Measurements from ENCODE around the gene RBM33. TPM values are rescaled to one million over a fixed set of nuclear protein-coding genes. Genes with fewer than 3 reads are reported as not detected.
A peak's percentile ranks its signal among the peaks of the same experiment; 100 is the strongest.

Gene RBM33
- total RNA-seq, 1 donor from 2014 or later = 50.5 TPM

GRCh38 chr7:155809332-155809946 lies 165.0 kb downstream of the RBM33 start:
- peaks cover 11% of the 10 kb centered on the region for H4K20me1 ChIP-seq (ENCODE audit: insufficient read depth, low read length)
- H3K27ac ChIP-seq (ENCODE audit: low read depth, low read length) = no peak overlapping the region
- Mint-ChIP-seq H3K36me3 (ENCODE audit: low read depth, unreplicated experiment) (no peaks in the 10 kb centered on the region), H3K4me1 (ENCODE audit: low read depth, unreplicated experiment) (peaks cover 11% of the 10 kb centered on the region), H3K9me3 (ENCODE audit: unreplicated experiment) (peaks cover 3% of the 10 kb centered on the region), H3K27me3 (ENCODE audit: low read depth, unreplicated experiment) (peaks cover 60% of the 10 kb centered on the region), H3K4me3 (ENCODE audit: unreplicated experiment) (peak overlapping the region; percentile 82), H3K27ac (ENCODE audit: unreplicated experiment) (peak overlapping the region; percentile 47)
- no peak overlapping the region for H2AFZ ChIP-seq (ENCODE audit: low read depth, low read length)
- no peaks in the 10 kb centered on the region for H3K9me3 ChIP-seq (ENCODE audit: insufficient read depth, low read depth, low read length)
- no peak overlapping the region for H3K4me3 ChIP-seq (ENCODE audit: insufficient read depth, low read depth, low read length)
- H3K4me1 ChIP-seq (ENCODE audit: insufficient read depth, low read length) = peaks cover 19% of the 10 kb centered on the region
- H3K4me2 ChIP-seq (ENCODE audit: low read length) = peak overlapping the region; percentile 67
- DNase-seq (ENCODE audit: low read depth) (no peak), FAIRE-seq (no peak)
- H3K79me2 ChIP-seq (ENCODE audit: insufficient read depth, low read length) = no peaks in the 10 kb centered on the region
- H3K27me3 ChIP-seq (ENCODE audit: insufficient read depth, low read length) = peaks cover 65% of the 10 kb centered on the region
- no peaks in the 10 kb centered on the region for H3K36me3 ChIP-seq (ENCODE audit: insufficient read depth, low read length)
- no peak overlapping the region for H3K9ac ChIP-seq (ENCODE audit: low read length)
- TF ChIP-seq CTCF (IDR thresholded peaks at IDR 0.05; ENCODE audit: insufficient read depth, low read depth, low read length) = no peak
- TF ChIP-seq EZH2 (IDR thresholded peaks at IDR 0.05; ENCODE audit: insufficient read depth, low read length) = no peak

GRCh38 chr7:155809947-155810769 lies 165.7 kb downstream of the RBM33 start:
- Mint-ChIP-seq H3K9me3 (ENCODE audit: unreplicated experiment) (peaks cover 3% of the 10 kb centered on the region), H3K36me3 (ENCODE audit: low read depth, unreplicated experiment) (no peaks in the 10 kb centered on the region), H3K27me3 (ENCODE audit: low read depth, unreplicated experiment) (peaks cover 60% of the 10 kb centered on the region), H3K4me1 (ENCODE audit: low read depth, unreplicated experiment) (peaks cover 11% of the 10 kb centered on the region), H3K4me3 (ENCODE audit: unreplicated experiment) (no peak overlapping the region), H3K27ac (ENCODE audit: unreplicated experiment) (no peak overlapping the region)
- Histone ChIP-seq H3K9ac (ENCODE audit: low read length) (no peak overlapping the region), H3K27ac (ENCODE audit: low read depth, low read length) (no peak overlapping the region), H3K4me1 (ENCODE audit: insufficient read depth, low read length) (peaks cover 12% of the 10 kb centered on the region), H4K20me1 (ENCODE audit: insufficient read depth, low read length) (peaks cover 11% of the 10 kb centered on the region), H3K27me3 (ENCODE audit: insufficient read depth, low read length) (peaks cover 65% of the 10 kb centered on the region), H3K4me2 (ENCODE audit: low read length) (peak overlapping the region; percentile 67), H3K9me3 (ENCODE audit: insufficient read depth, low read depth, low read length) (no peaks in the 10 kb centered on the region), H3K79me2 (ENCODE audit: insufficient read depth, low read length) (no peaks in the 10 kb centered on the region), H3K4me3 (ENCODE audit: insufficient read depth, low read depth, low read length) (no peak overlapping the region), H2AFZ (ENCODE audit: low read depth, low read length) (no peak overlapping the region), H3K36me3 (ENCODE audit: insufficient read depth, low read length) (no peaks in the 10 kb centered on the region)
- TF ChIP-seq EZH2 (IDR thresholded peaks at IDR 0.05; ENCODE audit: insufficient read depth, low read length) (peak; percentile 90), CTCF (IDR thresholded peaks at IDR 0.05; ENCODE audit: insufficient read depth, low read depth, low read length) (no peak)
- DNase-seq (ENCODE audit: low read depth) (no peak), FAIRE-seq (no peak)
